SK-N-SH (cell line): Measurements from ENCODE around the gene TMEM92.

ENCODE experiments used
- EP300 ChIP-seq, 2 experiments: IDR thresholded peaks; 2 replicates each; pipeline versions ENCODE4 v1.4.0 to v1.6.1; 2012; ENCODE audit warnings: borderline replicate concordance in 1 of 2, low read depth in 1 of 2, low read length in 1 of 2
- FOXM1 ChIP-seq: IDR thresholded peaks from 2 replicates; pipeline ENCODE4 v1.4.0; 2012; ENCODE audit warnings: low read depth, mild to moderate bottlenecking
- MXI1 ChIP-seq: IDR thresholded peaks from 2 replicates; pipeline ENCODE4 v1.6.1; 2012; ENCODE audit warnings: mild to moderate bottlenecking, low read depth, low read length, improper control_type of control experiment
- POLR2AphosphoS5 ChIP-seq: IDR thresholded peaks from 2 replicates; pipeline ENCODE4 v1.6.1; 2012; ENCODE audit warnings: low read depth, low read length
- RAD21 ChIP-seq: IDR thresholded peaks from 2 replicates; pipeline ENCODE4 v1.6.1; 2012; ENCODE audit warnings: mild to moderate bottlenecking, low read length
- SIN3A ChIP-seq: IDR thresholded peaks from 2 replicates; pipeline ENCODE4 v1.6.1; 2012; ENCODE audit warnings: low read depth, mild to moderate bottlenecking, low read length, moderate library complexity, borderline replicate concordance
- TAF1 ChIP-seq: IDR thresholded peaks from 2 replicates; pipeline ENCODE4 v1.6.1; 2012; ENCODE audit warnings: low read depth, mild to moderate bottlenecking, low read length, moderate library complexity, borderline replicate concordance
- TF ChIP-seq, protein P1 (sequence below): fragments of 200-600 bp; sonication (generic); IDR thresholded peaks from 2 replicates; pipeline ENCODE4 v1.6.1; 2017; ENCODE audit warnings: antibody characterized with exemption, mild to moderate bottlenecking, moderate library complexity
- TF ChIP-seq, protein P2 (sequence below): IDR thresholded peaks from 2 replicates; pipeline ENCODE4; 2012
- TF ChIP-seq, protein P3 (sequence below): IDR thresholded peaks from 2 replicates; pipeline ENCODE4 v1.4.0; 2012; ENCODE audit warnings: low read depth

- TF ChIP-seq, protein P1, sequence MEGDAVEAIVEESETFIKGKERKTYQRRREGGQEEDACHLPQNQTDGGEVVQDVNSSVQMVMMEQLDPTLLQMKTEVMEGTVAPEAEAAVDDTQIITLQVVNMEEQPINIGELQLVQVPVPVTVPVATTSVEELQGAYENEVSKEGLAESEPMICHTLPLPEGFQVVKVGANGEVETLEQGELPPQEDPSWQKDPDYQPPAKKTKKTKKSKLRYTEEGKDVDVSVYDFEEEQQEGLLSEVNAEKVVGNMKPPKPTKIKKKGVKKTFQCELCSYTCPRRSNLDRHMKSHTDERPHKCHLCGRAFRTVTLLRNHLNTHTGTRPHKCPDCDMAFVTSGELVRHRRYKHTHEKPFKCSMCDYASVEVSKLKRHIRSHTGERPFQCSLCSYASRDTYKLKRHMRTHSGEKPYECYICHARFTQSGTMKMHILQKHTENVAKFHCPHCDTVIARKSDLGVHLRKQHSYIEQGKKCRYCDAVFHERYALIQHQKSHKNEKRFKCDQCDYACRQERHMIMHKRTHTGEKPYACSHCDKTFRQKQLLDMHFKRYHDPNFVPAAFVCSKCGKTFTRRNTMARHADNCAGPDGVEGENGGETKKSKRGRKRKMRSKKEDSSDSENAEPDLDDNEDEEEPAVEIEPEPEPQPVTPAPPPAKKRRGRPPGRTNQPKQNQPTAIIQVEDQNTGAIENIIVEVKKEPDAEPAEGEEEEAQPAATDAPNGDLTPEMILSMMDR = no peak
- TF ChIP-seq, protein P2, sequence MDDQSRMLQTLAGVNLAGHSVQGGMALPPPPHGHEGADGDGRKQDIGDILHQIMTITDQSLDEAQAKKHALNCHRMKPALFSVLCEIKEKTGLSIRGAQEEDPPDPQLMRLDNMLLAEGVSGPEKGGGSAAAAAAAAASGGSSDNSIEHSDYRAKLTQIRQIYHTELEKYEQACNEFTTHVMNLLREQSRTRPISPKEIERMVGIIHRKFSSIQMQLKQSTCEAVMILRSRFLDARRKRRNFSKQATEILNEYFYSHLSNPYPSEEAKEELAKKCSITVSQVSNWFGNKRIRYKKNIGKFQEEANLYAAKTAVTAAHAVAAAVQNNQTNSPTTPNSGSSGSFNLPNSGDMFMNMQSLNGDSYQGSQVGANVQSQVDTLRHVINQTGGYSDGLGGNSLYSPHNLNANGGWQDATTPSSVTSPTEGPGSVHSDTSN = no peak
- TF ChIP-seq EP300 (IDR thresholded peaks at IDR 0.05; ENCODE audit: borderline replicate concordance in 1 of 2, low read depth in 1 of 2, low read length in 1 of 2) (no peak), MXI1 (no peak), TAF1 (no peak), POLR2AphosphoS5 (no peak), SIN3A (no peak), FOXM1 (no peak), RAD21 (no peak)
- TF ChIP-seq, protein P3, sequence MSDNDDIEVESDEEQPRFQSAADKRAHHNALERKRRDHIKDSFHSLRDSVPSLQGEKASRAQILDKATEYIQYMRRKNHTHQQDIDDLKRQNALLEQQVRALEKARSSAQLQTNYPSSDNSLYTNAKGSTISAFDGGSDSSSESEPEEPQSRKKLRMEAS = no peak
Observed at GRCh38 chr17:50312308-50312707, 38.0 kb downstream of the TMEM92 start.
